Measurements from ENCODE around the gene PKP4.

GRCh38 chr2:158467248-158467647, 10.5 kb downstream of the PKP4 start:
- TF ChIP-seq POLR2AphosphoS5 (IDR thresholded peaks at IDR 0.05) (no peak), POLR2A (IDR thresholded peaks at IDR 0.05) (no peak), CTCF (IDR thresholded peaks at IDR 0.05) (no peak), EP300 (IDR thresholded peaks at IDR 0.05) (no peak)
